Measurements from ENCODE around the gene ZPR1. TPM values are rescaled to one million over a fixed set of nuclear protein-coding genes. Genes with fewer than 3 reads are reported as not detected.

Gene ZPR1
- total RNA-seq, 1 donor from 2014 or later = 19.4 TPM

- no peak for TF ChIP-seq POLR2AphosphoS5 (IDR thresholded peaks at IDR 0.05; ENCODE audit: insufficient read depth in 1 of 2, low read depth in 1 of 2)
- no peak for TF ChIP-seq POLR2A (IDR thresholded peaks at IDR 0.05)
- no peak for TF ChIP-seq CTCF (IDR thresholded peaks at IDR 0.05)
- intact Hi-C loops (cut with DNase I) = no loop called here
These were observed 42.5 kb upstream of the ZPR1 start for GRCh38 chr11:116830184-116830912.

GRCh38 chr11:116829525-116830183 lies 41.8 kb upstream of the ZPR1 start, which contains the start of gene APOC3:
TSS of gene APOC3 (plus strand) at chr11:116829907. CDS start at chr11:116830583, 676 bp downstream.
- no peaks in the 10 kb centered on the region for H3K9me3 ChIP-seq
- DNase-seq (ENCODE audit: extremely low spot score in 2 of 2) = no peak
- H3K27ac ChIP-seq = no peak within 1 kb of the TSS
- H3K27me3 ChIP-seq = no peaks in the 10 kb centered on the region
- H3K4me3 ChIP-seq = no peak within 1 kb of the TSS
- no peaks in the 10 kb centered on the region for H3K36me3 ChIP-seq
- no peak for TF ChIP-seq POLR2AphosphoS5 (IDR thresholded peaks at IDR 0.05; ENCODE audit: insufficient read depth in 1 of 2, low read depth in 1 of 2)
- no peak for TF ChIP-seq POLR2A (IDR thresholded peaks at IDR 0.05)
- TF ChIP-seq CTCF (IDR thresholded peaks at IDR 0.05) = no peak
- no peaks in the 10 kb centered on the region for H3K4me1 ChIP-seq
- intact Hi-C loops (cut with DNase I) = no loop called here

More at GRCh38 chr11:116830184-116830912, 42.5 kb upstream of the ZPR1 start:
- Histone ChIP-seq H3K36me3 (no peaks in the 10 kb centered on the region), H3K27me3 (no peaks in the 10 kb centered on the region), H3K27ac (no peak overlapping the region), H3K4me1 (peaks cover 6% of the 10 kb centered on the region), H3K9me3 (no peaks in the 10 kb centered on the region), H3K4me3 (no peak overlapping the region)
- DNase-seq (ENCODE audit: extremely low spot score in 2 of 2) = no peak

- TF ChIP-seq POLR2A (IDR thresholded peaks at IDR 0.05) (no peak), CTCF (IDR thresholded peaks at IDR 0.05) (no peak), POLR2AphosphoS5 (IDR thresholded peaks at IDR 0.05; ENCODE audit: insufficient read depth in 1 of 2, low read depth in 1 of 2) (no peak)
- intact Hi-C loops (cut with DNase I) = no loop called here
- H3K4me1 ChIP-seq = no peaks in the 10 kb centered on the region
- no peak overlapping the region for H3K27ac ChIP-seq
- no peak for DNase-seq (ENCODE audit: extremely low spot score in 2 of 2)
- H3K27me3 ChIP-seq = no peaks in the 10 kb centered on the region
- H3K4me3 ChIP-seq = no peak overlapping the region
- no peaks in the 10 kb centered on the region for H3K9me3 ChIP-seq
- H3K36me3 ChIP-seq = no peaks in the 10 kb centered on the region
These were observed 41.1 kb upstream of the ZPR1 start for GRCh38 chr11:116828632-116829524.

GRCh38 chr11:116827461-116827860 lies 39.6 kb upstream of the ZPR1 start:
- Histone ChIP-seq H3K9me3 (no peaks in the 10 kb centered on the region), H3K36me3 (no peaks in the 10 kb centered on the region), H3K4me3 (no peak overlapping the region), H3K27ac (no peak overlapping the region), H3K4me1 (no peaks in the 10 kb centered on the region), H3K27me3 (no peaks in the 10 kb centered on the region)
- DNase-seq (ENCODE audit: extremely low spot score in 2 of 2) = no peak
- intact Hi-C loops (cut with DNase I) = no loop called here
- TF ChIP-seq POLR2AphosphoS5 (IDR thresholded peaks at IDR 0.05; ENCODE audit: insufficient read depth in 1 of 2, low read depth in 1 of 2) = no peak
- no peak for TF ChIP-seq CTCF (IDR thresholded peaks at IDR 0.05)
- no peak for TF ChIP-seq POLR2A (IDR thresholded peaks at IDR 0.05)
